NCI-H2227 treated with DMSO at 0.1 percent for 48 hours (cell line): Measurements from ENCODE around the gene THRB.

ENCODE experiments used
- DNase-seq: peaks from one replicate; lab custom pipeline; 2025; lab: John Stamatoyannopoulos, UW

Gene THRB

DNA sequence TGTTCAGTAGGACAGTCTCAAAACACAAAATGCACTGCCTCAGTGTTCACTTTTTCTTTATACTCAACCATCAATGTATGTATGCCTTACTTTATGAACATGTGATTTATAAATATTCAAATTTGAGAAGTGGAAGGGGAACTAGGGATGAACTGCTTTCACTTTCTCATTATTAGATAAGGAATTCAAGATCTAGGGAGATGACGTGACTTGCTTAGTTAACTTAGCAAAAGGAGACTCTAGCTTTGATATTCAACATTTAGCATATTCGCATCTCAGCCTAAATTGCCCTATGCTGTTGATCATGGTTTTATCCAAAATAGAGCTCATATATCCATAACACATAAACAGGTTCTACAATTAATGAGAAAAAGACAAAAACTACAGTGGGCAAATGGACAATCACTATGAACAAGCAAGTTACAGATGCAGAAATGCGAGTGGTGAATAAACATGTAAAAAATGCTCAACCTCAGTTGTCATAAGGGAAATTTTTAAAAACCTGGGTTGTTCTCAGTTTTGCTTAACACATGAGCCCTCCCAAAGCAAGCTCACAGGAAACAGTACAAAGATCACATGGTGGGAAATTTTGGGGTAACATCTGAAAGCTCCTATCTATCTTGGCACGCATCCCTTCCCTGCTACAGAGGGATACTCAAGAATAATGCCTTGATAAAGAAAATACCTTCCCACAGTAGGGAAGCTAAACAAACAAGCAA, 269.8 kb downstream of the THRB start:
- no peak for DNase-seq

DNA sequence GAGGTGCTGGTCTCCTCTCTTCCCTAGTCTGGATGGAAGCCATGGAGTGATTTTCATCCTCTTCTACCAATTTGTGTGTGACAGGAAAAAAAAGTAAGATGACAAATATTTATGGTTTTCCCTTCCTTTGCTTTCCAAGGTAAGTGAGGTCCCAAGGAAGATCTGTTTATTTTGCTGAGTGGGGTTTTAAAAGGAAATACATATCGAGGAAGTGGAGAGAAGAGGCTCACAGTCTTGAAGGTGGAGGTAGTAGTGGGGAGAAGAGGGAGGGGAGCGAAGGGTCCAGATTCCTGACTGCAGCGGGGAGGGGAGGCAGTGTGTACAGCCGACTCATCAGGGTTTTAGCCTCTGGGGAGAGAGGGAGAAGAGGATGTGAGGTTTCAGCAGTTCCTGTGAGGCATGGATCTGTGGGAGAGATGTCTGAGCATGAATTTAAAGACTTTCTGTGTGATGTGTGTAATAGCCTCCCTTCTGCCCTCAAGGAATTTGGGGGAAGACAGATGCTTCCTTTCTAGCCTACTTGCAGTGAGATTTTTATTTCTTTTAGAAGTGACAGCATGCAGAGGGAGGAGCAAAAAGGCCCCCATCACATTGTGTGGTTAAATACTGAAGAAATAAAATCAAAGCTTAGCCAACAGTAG, 272.4 kb downstream of the THRB start:
- no peak for DNase-seq

DNA sequence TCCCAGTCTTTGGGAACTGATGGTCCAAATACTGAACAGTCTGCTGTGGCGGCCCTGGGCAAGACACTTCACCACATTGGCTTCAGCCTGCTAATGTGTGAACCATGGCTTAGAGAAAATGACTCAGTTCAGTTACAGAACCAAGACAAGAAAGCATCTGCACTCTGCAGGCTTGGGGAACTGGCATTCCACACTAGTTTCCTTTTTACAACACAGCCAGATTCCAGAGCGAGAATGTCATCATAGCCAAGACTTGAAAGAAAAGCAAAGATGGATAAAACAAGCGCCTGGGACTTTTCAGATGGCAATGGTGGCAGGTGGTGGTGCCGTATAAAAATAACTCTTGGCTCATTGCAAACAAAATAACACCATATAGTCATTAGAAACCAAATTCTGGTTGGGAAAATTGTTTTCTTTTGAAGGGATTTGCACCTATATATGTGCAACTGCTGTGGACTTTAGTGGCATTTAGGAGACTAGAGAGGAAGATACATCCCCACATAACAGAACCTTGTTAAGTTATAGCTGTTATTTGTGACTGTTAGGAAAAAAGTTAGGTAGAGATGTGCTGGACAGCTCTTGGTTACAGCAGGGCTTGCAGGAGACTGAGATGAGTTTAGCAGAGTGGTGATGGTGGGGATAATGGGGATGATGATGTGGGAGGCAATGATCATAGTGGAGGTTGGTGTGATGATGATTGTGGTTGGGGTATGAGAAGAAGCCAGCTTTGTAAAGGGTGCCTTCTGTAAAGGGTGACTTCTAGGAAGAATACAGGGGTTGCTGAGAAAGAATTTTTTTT, 273.6 kb downstream of the THRB start:
- no peak for DNase-seq

DNA sequence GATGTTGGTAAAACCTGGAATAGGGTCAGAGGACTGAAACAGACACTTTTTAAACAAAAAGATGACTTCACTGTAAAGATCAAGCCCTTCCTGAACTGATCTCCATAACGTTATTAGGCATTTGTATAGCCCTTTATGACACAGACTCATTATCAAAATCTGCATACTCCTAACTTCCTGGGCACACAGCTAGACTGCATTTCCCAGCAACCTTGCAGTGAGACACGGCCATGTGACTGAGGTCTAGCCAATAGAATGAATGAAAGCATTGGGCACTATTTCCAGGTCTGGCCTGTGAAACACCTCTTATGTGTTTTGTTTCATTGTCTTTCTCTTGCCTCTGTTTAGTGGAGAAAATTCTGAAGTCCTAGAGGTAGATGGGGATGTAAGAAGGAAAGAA, 279.1 kb downstream of the THRB start:
- no peak for DNase-seq

DNA sequence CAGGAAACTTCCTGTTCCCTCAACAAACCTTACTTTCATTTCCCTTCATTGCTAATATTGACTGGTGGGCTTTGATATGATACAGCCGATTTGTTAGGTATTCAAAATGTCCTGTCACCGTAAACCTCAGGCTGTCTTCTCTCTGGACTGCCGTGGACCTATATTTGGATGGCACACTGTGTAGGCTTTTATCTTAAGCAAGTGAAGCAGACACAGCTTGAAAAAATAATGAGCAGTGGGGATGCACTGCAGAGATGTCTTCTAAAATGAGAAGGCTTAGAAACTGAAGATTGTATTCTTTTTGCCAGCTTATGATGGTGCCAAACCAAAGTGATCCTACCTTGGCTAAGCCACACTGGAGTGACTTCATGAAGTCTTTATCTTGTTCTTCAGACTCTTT, 283.3 kb downstream of the THRB start:
- no peak for DNase-seq

DNA sequence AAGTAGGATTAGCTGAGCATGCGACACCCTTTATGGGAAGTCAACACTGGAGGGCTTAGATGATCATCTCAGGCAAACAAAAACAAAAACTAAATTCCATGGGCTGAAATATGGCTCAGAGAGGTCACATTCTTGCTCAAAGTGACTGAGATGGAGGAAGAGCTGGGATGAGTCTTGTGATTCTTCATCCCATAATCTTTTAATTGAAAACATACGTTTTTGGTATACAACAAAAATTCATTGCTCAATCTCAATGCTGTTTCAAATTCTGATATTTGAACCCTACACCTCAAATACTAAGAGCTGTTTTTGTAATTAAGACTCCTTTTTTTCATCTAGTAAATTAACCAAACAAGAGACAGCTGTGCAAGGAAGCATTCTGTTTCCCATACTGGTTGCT, 292.6 kb downstream of the THRB start:
- DNase-seq: no peak

DNA sequence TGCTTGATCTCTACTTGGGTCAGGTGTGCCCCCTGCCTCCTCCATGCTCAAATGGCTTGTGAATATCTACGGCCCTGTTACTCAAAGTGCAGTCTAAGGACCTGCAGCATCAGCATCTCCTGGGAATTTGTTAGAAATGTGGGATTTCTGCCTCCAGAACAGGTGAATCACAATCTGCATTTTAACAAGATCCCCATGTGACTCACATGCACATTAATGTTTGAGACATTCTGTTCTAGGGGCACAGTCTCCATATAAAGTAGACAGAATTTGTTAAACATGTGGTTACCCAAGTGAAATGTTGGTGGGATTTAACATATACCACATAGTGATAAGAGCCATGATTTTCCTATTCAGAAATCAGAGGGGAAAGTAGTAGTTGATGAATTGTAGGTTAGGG, 293.3 kb downstream of the THRB start:
- DNase-seq: no peak

DNA sequence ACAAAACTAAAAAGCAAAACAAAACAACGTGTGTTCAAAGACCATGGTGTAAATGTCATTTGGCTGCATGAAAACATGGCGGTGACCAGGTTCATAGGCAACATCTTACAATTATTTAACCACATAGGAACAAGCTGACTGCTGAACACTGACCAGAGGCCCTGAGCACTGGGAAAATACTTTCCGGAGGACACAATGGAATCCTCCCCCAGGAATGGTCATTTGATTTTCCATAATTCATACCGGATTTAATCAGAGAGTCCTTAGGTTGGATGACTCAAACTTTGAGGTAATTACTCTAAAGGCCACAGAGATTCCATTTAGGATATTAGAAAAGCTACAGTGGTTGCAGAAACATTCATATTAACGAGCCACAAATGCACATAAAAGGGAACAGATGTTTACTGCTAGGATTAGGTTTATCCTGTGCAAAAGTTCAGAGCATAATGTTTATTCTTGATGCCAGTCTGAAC, 294.8 kb downstream of the THRB start:
- DNase-seq: no peak

DNA sequence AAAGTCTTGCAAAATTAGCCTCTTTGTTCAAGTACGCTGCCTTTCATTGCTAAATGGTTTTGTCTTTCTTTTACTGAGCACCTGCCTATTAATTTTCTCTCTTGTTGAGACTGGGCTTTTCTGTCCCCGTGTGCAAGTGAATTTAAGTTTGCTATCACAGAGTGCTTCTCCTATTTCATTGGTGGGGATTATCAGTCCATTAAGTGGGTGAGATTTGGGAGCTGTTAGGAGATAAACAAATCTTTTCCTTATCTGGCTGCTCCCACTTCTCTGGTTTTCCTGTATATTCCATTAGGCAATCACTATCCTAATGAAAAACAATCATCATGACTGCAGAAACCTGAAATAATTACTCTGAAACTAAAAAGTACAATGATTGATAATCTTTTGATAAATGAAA, 295.4 kb downstream of the THRB start:
- no peak for DNase-seq

DNA sequence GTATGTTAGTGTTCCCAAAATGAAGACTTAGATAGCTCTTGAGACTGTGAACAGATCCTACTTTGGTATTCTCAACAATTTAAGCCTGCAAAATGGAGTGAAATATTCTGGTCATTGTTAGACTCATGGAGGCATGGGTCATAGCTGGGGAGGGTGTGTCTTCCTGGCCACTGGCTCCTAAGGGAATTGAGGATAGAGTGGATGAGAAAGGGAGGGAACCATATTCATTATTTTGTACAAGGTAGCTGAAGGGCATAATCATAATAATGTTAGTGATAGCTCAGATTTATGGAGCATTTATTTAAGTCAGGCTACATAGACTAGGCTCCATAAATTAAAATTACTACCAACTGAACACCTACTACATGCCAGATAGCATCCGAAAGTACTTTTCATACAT, 295.9 kb downstream of the THRB start:
- DNase-seq: no peak

DNA sequence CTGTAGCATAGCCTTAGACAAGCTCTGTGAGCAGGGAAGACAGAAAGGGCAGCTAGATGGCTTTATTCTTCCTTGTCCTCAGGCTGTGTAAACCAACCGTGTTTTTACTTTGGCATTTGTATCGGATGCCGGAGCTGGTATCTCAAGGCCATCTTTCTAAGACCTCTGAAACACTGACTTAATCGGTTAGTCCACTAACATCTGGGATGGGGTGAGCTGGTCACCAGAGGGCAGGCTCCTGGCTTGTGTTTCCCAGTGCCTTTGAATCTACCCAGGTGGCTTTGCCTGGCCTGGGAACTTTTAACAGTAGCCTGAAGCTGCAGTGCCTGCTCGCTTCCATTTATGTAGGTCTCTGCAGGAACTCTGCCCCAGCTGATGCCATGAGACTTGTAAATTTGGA, 296.8 kb downstream of the THRB start:
- DNase-seq: no peak

DNA sequence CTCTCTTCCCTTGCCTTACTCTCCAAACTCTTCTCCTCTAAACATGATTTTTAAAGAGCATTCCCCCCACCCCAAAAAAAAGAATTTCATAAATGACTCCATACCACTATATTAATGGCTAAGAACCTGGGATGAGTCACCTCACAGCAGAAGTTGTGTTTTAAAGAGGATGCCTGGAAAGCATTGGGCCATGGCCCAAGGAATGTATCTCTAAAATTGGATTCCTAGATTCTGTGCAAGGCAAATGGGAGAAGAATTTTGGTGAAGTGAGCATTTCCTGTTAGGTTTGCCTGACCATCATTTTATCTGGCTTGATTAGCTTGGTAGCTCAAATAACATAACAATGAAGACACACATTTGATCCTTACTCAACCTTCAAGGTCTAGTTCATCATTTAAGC, 298.1 kb downstream of the THRB start:
- no peak for DNase-seq

DNA sequence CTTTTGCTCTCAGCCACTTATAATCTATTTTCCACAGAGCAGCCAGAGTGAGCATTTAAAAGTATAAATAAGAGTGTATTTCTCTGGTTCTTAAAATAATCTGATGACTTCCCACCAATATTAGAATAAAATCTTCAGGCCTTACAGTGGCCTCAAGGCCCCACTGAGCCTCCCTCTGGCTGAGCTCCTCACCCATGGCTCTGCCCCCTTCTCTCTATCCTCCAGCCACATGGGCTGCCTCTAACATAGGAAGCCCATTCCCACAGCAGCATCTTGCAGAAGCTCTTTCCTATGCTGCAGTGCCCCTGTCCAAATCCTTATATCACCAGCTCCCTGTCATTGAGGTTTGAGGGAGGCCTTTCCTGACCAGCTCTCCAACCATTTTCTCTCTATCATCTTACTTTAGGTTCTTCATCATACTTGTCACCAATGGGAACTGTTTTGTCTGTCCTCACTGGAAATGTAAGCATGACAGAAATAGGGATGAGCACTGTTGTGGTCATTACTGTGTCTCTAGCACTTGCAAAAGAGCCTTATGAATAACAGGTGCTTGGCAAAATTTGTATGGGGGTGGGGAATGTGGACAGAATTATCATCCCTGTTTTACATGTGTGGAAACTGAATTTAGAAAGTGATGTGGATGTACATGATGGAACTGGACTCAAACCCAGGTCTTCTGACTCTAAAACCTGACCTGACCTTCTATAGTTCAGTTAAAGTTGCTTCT, 299.0 kb downstream of the THRB start:
- no peak for DNase-seq

DNA sequence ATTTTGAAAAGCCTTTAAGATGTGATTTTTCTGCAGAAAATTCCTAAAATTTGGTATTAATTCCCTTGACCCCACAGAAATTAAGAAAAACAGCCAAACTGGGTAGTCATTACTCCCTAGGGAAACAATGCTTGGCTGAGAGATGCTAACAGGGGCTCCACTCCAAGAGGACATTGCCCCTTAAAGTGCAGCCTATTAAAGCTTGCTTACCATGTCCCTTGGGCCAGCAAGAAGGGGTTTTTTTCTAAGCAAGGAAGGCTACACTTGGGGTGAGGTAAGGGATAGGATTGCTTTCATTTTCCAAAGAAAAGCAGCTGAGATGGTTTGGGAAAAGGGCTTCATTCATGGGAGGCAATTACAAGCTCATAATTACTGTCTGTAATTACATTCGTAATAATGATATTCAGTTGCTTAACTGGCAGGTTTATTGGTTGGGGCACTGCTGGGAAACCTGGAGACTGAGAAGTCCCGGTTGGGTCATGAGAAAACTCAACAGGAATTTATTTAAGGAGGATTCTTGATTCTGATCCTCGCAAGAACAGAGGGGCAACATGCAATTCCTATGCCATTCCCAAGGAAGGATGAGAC, 302.1 kb downstream of the THRB start:
- no peak for DNase-seq

DNA sequence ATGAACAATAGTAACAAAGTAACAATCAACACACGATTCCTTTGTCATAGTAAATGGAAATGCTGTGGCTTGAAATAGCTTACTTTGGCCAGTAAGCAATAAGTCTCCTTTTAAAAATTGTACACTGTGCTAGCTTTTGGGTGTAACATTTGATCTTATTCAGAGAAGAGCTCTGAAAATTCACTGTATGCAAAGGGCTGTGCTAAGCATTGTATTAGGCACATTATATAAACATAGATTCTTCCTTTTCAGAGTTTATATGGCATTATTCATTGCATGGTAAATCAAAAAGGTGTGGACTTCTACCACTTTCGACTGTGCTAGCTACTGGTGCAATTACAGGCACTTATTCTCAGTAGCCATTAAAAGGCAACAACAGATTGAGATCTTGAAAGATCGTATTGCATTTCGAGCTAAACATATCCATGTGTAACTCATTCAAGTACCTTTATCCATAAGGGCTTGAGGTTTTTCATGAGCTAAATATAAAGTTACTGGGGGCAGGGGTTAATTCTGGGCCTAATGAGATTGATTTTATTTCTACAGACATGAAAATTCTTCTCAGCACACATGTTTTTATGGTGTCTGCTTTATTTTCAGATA, 302.7 kb downstream of the THRB start:
- no peak for DNase-seq

DNA sequence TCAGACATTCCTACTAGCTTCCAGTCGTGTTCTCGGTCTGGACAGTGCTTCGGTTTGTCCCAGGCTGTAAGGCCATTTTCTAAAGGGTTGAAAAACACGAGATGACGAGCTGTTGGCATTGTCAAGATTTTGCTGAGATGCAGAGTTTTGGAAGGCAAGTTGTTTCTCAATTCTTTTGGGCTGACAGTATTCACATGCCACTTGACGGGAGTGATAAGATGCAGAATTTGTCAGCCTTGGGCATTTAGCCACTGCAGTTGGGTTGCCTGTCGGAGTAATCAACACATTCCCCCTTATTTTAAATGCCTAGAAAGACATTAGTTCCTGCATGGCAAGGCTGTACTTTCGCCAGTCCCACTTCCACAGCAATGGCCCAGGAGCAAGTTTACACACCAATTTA, 304.4 kb downstream of the THRB start:
- no peak for DNase-seq

DNA sequence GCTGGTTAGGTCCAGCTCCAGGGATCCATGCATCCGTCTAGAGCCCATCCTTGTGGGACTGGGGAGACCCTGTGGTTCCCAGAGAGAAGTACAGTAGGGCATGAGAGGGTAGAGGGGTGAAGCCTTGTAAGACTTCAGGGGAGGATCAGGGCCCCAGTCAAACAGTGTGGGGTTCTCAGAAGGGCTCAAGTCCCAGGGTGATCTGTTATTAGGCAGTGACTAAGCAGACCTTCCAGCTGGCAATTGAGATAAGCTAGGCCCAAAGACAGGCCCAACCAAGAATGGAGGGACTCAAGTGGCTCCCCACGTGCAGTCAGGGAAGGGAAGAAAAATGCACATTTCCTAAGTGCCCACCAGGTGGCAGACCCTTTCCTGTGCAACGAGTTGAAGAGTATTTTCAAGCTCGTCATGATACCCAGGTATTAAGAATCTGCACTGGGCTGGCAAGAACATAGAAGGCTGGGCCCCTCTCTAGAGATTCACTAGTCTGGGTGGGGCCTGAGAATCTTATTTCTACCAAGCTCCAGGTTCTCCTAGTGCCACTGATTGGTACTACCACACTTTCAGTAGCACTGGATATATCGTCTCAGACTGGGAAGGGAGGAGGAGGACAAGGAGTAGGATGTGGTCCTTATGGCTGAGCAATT, 308.8 kb downstream of the THRB start:
- no peak for DNase-seq

DNA sequence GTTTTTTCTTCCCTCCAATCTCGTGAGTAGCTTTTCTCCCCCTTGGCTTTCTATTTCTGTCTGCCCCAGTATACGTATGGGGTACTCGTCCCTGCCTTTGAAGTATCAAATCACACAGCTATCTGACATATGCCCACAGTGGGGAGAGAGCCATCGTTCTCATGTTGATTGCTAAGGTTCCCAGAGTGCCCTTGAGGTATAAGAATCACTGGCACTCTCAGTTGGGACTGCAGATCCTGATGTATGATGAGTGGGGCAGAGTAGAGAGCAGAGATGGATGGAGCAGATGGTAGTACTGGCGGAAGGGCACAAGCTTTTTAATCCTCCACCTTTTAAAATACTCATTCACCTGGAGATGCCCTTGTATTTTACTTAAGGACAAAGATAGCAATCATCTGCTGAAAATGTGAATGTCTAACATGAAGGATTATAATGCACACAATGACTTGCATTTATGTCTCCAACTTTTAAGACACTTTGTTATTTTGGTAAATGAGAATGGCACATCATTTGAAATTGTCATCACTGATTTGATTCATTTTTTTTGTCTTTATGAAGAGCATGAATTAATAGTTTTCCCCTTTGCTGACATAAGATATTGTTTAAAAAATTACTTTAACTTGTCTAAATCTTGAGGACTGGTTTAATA, 310.0 kb downstream of the THRB start:
- DNase-seq: no peak

DNA sequence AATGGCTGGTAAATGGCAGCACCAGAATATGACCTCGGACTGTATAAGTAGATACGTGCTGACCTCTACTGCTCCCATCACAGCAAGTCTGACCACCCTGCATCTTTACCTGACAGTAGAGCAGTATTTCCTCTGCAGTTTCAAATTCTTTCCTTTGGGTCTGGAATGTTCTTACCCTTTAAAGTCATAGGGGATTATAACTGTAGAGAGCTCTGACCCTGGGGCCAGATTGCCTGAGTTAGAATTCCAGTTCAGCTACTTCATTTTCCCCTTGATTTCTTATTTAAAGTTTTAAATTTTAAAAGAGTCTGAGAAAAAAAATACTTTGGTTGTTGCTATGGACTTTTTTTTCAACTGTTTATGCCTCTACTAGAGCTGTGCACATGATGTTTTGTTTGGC, 311.9 kb downstream of the THRB start:
- DNase-seq: no peak

DNA sequence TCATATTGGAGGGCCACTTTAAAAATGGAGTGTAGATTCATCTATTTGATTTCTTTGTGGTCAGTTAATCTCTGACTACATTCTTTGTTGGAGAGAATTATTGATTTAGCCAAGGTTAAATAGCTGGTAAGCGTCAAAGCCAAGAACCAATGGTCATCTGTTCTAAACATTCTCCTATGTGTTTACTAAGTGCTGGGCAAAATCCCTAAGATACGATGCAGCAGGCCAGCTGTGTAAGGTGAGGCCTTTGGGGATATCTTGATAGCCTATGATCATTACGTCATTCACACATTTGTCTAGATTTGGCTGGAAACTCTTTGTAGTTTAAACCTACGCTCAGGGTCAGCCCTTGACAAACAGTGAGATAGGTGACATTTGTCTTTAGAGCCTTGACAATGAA, 313.4 kb downstream of the THRB start:
- no peak for DNase-seq

DNA sequence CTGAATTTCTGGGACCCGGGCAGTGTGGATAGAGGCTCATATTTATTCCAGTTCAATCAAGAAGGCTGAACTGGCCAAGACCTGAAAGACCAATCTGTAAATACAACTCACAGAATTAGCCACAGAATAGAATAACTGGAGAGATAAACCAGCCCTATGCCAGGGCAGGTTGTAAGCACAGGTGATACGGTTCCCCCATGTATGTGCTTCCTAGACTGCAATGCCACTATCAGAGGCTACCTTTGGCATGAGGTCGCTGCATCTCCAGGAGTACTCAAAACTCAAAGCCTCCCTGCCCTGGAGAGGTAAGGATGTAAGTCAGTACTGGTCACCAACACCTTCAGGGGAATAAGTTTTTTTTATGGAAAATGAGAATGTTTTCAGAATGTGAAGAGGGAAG, 314.0 kb downstream of the THRB start:
- DNase-seq: no peak
